ENCODE data around the gene TAB3. TPM values are rescaled to one million over a fixed set of nuclear protein-coding genes. Genes with fewer than 3 reads are reported as not detected.

Gene TAB3
- total RNA-seq, 4 donors from 2014 or later: 21.2 to 51.2 (median 39.2) TPM

DNA sequence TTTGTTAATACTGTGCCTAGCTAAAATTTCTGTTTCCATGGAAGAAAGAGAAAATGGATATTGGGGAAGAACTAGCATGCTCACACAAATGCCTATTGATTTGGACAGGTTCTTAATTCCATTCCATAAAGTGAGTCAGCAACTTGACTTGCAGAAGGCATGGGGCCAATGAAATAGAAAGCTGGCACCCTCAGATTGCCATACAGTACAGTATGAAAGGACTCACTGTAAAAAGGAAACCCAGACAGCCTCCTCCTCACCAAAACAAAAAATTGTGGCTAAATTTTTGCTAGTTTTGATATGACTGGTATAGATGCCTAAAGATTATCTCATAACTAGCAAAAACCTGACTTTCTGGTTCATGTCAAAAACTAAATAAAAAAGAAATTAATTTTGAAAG lies 11.2 kb upstream of the TAB3 start:
- H3K27ac ChIP-seq: no peak overlapping the region
- DNase-seq: no peak
- intact Hi-C loops (cut with DNase I; ENCODE audit: low total_unique reads): no loop called here
- no peak overlapping the region for H3K4me3 ChIP-seq
- H3K9me3 ChIP-seq: no peaks in the 10 kb centered on the region
- no peak for TF ChIP-seq CTCF (IDR thresholded peaks at IDR 0.05)
- TF ChIP-seq POLR2A (IDR thresholded peaks at IDR 0.05): no peak
- H3K4me1 ChIP-seq: no peaks in the 10 kb centered on the region
- no peaks in the 10 kb centered on the region for H3K36me3 ChIP-seq
- no peaks in the 10 kb centered on the region for H3K27me3 ChIP-seq

DNA sequence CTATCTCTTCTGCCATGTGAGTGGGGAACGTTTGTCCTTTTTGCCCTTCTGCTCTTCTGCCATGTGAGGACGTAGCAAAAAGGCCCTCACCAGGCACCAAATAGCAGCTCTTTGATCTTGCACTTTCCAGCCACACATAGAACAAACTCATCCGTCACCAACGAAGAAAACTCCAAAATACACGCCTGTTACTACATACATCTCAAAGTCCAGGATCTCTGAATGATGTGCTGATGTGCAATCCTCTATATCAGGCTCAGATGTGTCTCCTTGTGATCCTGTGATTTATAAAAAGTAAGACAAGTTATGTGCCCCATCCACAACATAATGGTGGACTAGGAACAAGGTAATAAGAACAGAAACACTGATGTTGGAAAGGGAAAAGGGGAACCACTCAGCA lies 9.8 kb upstream of the TAB3 start:
- Histone ChIP-seq H3K4me3 (no peak overlapping the region), H3K9me3 (no peaks in the 10 kb centered on the region), H3K4me1 (no peaks in the 10 kb centered on the region), H3K36me3 (no peaks in the 10 kb centered on the region), H3K27me3 (no peaks in the 10 kb centered on the region), H3K27ac (no peak overlapping the region)
- DNase-seq: no peak
- TF ChIP-seq POLR2A (IDR thresholded peaks at IDR 0.05): no peak
- no peak for TF ChIP-seq CTCF (IDR thresholded peaks at IDR 0.05)
- intact Hi-C loops (cut with DNase I; ENCODE audit: low total_unique reads): no loop called here

- intact Hi-C loops (cut with DNase I; ENCODE audit: low total_unique reads): no loop called here
- H3K27ac ChIP-seq: no peak overlapping the region
- no peaks in the 10 kb centered on the region for H3K27me3 ChIP-seq
- H3K4me1 ChIP-seq: no peaks in the 10 kb centered on the region
- no peak for DNase-seq
- TF ChIP-seq CTCF (IDR thresholded peaks at IDR 0.05): no peak
- TF ChIP-seq POLR2A (IDR thresholded peaks at IDR 0.05): no peak
- H3K4me3 ChIP-seq: no peak overlapping the region
- no peaks in the 10 kb centered on the region for H3K9me3 ChIP-seq
- H3K36me3 ChIP-seq: no peaks in the 10 kb centered on the region
These were observed 6.3 kb upstream of the TAB3 start for GRCh38 chrX:30895370-30895769.

GRCh38 chrX:30893206-30893605 lies 4.2 kb upstream of the TAB3 start:
- intact Hi-C loops (cut with DNase I; ENCODE audit: low total_unique reads): no loop called here
- H3K9me3 ChIP-seq: no peaks in the 10 kb centered on the region
- no peak for TF ChIP-seq CTCF (IDR thresholded peaks at IDR 0.05)
- TF ChIP-seq POLR2A (IDR thresholded peaks at IDR 0.05): no peak
- H3K36me3 ChIP-seq: no peaks in the 10 kb centered on the region
- no peaks in the 10 kb centered on the region for H3K4me1 ChIP-seq
- no peaks in the 10 kb centered on the region for H3K27me3 ChIP-seq
- no peak for DNase-seq
- H3K27ac ChIP-seq: no peak overlapping the region
- H3K4me3 ChIP-seq: no peak overlapping the region

DNA sequence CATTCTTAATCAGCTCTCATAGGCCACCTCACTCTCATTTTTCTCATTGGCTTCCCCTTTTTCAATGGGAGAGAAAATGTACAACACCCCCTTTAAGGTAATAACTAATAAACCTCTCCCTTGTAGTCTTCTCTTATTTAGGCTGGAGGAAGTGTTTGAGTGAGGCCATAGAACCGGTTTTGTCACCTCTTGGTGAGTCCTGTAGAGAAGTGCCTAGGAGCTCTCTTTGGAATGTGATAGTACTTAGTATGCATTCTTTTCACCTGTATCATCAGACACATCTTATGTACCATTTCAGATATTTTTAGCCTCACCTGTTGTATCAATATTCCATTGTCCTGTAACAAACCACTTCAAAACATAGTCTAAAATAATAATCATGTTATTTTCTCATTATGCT lies 3.5 kb upstream of the TAB3 start:
- Histone ChIP-seq H3K9me3 (no peaks in the 10 kb centered on the region), H3K4me1 (no peaks in the 10 kb centered on the region), H3K27me3 (no peaks in the 10 kb centered on the region), H3K27ac (no peak overlapping the region), H3K4me3 (no peak overlapping the region), H3K36me3 (no peaks in the 10 kb centered on the region)
- DNase-seq: no peak
- TF ChIP-seq CTCF (IDR thresholded peaks at IDR 0.05): no peak
- TF ChIP-seq POLR2A (IDR thresholded peaks at IDR 0.05): no peak
- intact Hi-C loops (cut with DNase I; ENCODE audit: low total_unique reads): no loop called here
